Activated T-helper 1 cell treated with Interleukin-2 at 50 U/mL for 16 hours (primary cell): ENCODE data around the gene TRIM10.
A peak's percentile ranks its signal among the peaks of the same experiment; 100 is the strongest.
"Not testable (repeated sequence)": the region's sequence is repeated elsewhere in the genome, so short reads cannot be mapped to it uniquely, and the experiment has no call there.

ENCODE experiments used
- DNase-seq: peaks from one replicate; pipeline ENCODE4 v3.0.0-alpha.2; 2020; ENCODE audit warnings: low read depth

The TRIM10 gene

GRCh38 chr6:30129265-30130178, 31.5 kb downstream of the TRIM10 start:
- no peak for DNase-seq

GRCh38 chr6:30127238-30128093, 33.5 kb downstream of the TRIM10 start:
- DNase-seq, result no peak

- DNase-seq, result no peak
Observed at GRCh38 chr6:30122515-30122914, 38.5 kb downstream of the TRIM10 start.

GRCh38 chr6:30121446-30122366, 39.3 kb downstream of the TRIM10 start:
- no peak for DNase-seq

GRCh38 chr6:30118691-30119090, 42.3 kb downstream of the TRIM10 start:
- not testable (repeated sequence) for DNase-seq

- DNase-seq, result no peak
Observed at GRCh38 chr6:30116724-30117123, 44.3 kb downstream of the TRIM10 start.

GRCh38 chr6:30113841-30114240, 47.2 kb downstream of the TRIM10 start:
- DNase-seq, result no peak

GRCh38 chr6:30113003-30113759, 47.8 kb downstream of the TRIM10 start, which contains the start of gene TRIM31:
TRIM31 (minus strand) TSS chr6:30113090; CDS start chr6:30112805, 285 bp downstream.
- DNase-seq, result no peak

- DNase-seq, result no peak
Observed at GRCh38 chr6:30112402-30112994, 48.5 kb downstream of the TRIM10 start.

- no peak for DNase-seq
Observed at GRCh38 chr6:30111266-30111856, 49.6 kb downstream of the TRIM10 start.

GRCh38 chr6:30104661-30105060, 56.4 kb downstream of the TRIM10 start:
- DNase-seq, result no peak

GRCh38 chr6:30103872-30104179, 57.2 kb downstream of the TRIM10 start:
- DNase-seq, result no peak

- peak; percentile 70 for DNase-seq
Observed at GRCh38 chr6:30102970-30103871, 57.8 kb downstream of the TRIM10 start.

GRCh38 chr6:30102414-30102969, 58.5 kb downstream of the TRIM10 start:
- no peak for DNase-seq
